ENCODE results near the gene NEUROG1. TPM values are rescaled to one million over a fixed set of nuclear protein-coding genes. Genes with fewer than 3 reads are reported as not detected.

The NEUROG1 gene
- total and polyA plus RNA-seq, 2 experiments from 2014 or later, result 0.16 TPM; not detected in 1

Other genes with a start within 250 kb of the NEUROG1 start
- gene MACROH2A1, start 136.7 kb downstream of the NEUROG1 start, total RNA-seq (2014; rRNA removed; shearing (Covaris generic)), result 64.9 and 81.6 TPM in 2 replicates
- gene MACROH2A1, start 136.7 kb downstream of the NEUROG1 start, polyA plus RNA-seq (2016; fragmentation: Nextera tagmentation; extraction: Ambion mirVana), result 50.5 and 64.9 TPM in 2 replicates
- gene DCANP1, start 88.6 kb downstream of the NEUROG1 start, total RNA-seq (2014; rRNA removed; shearing (Covaris generic)), result not detected in 2 replicates
- not detected in 2 replicates for gene DCANP1, start 88.6 kb downstream of the NEUROG1 start, polyA plus RNA-seq (2016; fragmentation: Nextera tagmentation; extraction: Ambion mirVana)
- gene TIFAB, start 83.6 kb downstream of the NEUROG1 start, total RNA-seq (2014; rRNA removed; shearing (Covaris generic)), result not detected in 2 replicates
- not detected in 2 replicates for gene TIFAB, start 83.6 kb downstream of the NEUROG1 start, polyA plus RNA-seq (2016; fragmentation: Nextera tagmentation; extraction: Ambion mirVana)
- gene CXCL14, start 43.0 kb upstream of the NEUROG1 start, total RNA-seq (2014; rRNA removed; shearing (Covaris generic)), result not detected in 2 replicates
- 1.7 TPM in 2 replicates for gene CXCL14, start 43.0 kb upstream of the NEUROG1 start, polyA plus RNA-seq (2016; fragmentation: Nextera tagmentation; extraction: Ambion mirVana)